ENCODE data around the gene RAB31.
"Not testable (repeated sequence)": the region's sequence is repeated elsewhere in the genome, so short reads cannot be mapped to it uniquely, and the experiment has no call there.

RAB31 gene, protein sequence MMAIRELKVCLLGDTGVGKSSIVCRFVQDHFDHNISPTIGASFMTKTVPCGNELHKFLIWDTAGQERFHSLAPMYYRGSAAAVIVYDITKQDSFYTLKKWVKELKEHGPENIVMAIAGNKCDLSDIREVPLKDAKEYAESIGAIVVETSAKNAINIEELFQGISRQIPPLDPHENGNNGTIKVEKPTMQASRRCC

GRCh38 chr18:9708057-9708433 is at the start of gene RAB31:
TSS of gene RAB31 (plus strand) at chr18:9708301. CDS start at chr18:9708406, 105 bp downstream.
- DNase-seq, result peak; percentile 72 to 84

DNA sequence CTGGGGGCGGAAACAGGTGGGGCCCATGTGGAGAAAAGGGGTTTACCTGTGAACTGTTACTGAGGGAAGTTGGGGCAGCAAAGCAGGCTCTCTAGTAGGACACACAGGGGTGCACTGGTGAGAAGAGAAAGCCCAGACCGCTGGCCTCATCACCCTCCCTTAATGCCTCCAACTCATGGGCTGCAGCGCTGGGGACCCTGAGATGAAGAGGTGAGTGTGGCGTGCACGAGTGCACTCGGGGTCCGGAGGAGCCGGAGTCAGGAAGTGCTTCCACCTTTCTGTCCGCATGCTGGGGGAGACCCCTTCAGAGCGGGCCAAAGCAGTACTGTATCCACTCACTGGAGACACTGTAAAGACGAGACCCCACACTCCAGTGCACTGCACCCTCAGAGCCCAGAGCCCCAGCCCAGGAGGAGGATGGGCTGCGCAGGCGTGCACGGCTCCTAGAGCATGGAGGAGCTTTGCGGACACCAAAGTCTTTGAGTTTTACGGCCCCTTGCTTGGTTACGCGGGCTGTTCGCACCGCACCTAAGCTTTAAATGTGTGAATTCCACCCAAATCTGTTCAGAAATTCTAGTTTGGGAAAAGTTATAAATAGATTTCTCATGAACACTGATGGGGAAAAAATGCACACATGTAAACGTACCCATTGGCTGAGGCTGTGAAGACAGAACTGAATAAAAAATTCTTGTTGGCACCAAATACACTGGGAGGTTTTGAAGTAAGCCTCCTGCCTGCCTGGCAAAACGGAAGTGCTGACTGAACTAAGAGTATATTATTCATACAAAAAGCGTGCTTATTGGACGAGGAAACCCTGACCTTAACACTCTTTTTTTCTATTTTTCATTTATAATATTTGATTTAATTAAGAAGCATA is 48.4 kb upstream of the RAB31 start:
- DNase-seq, result no peak

DNA sequence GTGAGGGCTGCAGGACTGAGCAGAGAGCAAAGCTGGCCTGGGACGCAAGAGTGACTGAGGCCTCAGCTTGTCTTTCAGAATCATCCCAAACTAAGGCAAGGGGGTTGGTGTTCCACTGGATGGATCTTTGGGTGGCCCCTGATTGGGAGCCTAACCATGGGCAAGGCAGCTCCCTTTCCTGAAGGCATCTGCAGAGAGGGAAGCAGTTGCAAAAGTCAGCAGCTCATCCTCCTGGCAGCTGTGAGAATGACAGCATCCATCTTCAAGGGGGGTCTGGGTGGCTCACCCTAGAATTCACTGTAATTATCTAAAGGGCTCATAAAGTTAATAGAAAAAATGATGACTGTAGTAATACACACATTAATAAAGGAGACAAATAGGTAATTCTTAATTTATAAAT is 46.5 kb upstream of the RAB31 start:
- DNase-seq, result no peak

DNA sequence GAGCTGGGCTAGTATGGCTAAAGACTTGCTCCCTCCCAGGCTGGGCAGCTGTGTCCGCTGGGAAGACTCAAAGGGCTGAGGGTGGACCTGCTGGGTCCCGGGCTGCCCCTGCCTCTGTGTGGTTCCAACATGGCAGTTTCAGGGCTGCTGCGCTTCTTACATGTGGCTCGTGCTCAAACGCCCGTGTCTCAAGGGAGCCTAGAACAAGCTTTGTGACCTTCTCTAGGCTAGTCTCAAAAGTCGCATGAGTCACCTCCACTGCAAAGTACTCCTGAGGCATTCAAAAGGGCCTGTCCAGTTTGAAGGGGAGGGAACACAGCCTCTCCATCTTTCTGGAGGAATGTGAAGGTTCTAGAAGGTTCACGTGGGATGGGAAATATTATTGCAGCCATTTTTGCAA is 44.7 kb upstream of the RAB31 start:
- no peak for DNase-seq

DNA sequence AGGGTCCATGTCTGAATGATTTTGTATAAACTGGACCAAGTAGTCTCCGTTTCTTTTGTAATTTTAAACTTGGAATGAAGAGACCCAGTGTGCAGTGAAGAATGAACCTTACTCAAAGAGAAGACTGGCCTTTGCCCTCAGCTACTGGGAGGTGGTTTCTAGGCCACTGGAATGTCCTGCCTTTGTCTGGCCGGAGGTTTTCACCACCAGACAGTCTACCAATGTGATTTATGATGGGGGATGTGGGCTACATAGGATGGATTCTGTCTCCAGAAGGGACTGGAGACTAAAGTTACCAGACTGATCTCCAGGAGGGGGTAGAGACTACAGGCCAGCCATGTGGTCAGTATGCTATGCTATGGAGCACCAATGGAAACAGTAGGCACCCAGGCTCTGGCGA is 42.8 kb upstream of the RAB31 start:
- DNase-seq, result no peak

DNA sequence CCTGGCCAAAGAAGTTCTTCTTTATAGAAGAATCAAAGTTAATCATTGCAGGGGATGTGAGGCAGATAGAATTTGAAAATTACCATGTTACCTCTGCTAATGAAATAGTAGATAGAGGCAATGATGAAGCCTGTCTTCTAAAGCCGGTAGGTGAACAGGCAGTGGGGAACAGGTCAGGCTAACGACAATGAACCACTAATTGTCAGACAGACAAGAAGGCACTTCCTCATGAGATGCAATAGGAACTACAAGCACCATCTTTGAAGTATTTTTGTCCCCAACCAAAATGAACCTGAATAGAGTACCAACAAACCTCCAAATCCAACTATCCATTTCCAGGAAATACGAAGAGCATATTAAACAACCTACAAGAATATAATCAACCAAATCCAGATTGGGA is 41.6 kb upstream of the RAB31 start:
- DNase-seq, result no peak

- no peak for DNase-seq
Observed at GRCh38 chr18:9669016-9669415, 39.1 kb upstream of the RAB31 start.

DNA sequence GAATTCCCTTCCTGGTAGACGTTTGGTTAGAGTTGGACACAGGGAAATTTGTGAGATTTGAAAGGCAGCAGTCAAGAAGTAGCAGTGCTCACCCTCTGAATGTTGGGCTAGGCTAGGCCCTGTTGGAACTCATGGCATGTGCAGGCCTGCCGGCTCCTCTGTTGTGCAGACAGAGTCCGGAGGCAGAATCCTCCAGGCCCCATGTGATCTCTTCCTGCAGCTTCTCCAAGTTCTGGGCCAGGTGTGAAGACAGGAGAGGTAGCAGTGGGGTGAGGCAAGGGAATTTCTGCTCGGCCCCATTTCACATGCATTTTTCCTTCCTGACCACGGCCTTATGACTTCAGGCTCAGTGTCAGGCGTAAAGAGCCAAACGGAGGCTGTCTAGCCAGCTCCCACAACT is 36.9 kb upstream of the RAB31 start:
- DNase-seq, result no peak

DNA sequence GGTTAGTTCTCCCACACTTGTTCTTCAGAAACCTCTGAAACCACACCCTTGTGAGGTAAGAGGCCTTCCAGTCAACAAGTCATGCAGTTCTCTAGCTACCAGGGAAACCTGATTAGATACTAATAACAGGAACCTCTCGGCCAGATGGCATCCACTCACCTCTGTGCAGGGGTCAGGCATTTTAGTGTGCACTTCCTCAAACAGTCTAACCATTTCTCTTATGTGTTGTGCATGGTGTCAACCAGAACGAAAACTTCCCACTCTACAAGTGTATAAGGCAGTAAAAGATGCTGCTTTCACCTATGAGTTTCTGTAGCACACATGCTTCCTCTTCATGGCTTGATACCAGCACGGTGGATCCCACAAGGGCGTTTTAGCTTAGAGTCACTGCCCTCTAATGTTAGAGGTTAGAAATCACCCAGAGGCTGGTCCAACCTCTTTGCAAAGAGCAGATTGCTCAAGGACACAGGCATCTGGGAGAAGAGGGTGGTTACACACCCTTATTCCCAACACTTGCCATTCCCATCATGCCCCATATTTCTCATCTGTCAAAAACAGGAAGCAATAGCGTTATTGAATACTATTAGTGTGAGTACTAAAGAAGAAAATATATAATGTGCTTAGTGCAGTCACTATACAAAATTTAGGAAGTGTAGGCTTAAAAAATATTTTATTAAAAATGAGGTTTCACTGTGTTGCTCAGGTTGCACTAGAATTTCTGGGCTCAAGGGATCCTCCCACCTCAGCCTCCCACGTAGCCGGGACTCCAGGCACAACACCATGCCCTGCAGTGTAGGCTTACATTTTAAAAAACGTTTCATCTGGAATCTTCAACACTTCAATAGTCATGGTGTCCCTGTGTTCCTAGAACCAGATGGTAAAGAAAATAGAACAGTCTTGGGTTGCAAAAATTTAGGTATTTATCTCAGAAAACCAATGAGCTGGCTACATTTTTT is 34.5 kb upstream of the RAB31 start:
- peak; percentile 49 to 69 for DNase-seq

DNA sequence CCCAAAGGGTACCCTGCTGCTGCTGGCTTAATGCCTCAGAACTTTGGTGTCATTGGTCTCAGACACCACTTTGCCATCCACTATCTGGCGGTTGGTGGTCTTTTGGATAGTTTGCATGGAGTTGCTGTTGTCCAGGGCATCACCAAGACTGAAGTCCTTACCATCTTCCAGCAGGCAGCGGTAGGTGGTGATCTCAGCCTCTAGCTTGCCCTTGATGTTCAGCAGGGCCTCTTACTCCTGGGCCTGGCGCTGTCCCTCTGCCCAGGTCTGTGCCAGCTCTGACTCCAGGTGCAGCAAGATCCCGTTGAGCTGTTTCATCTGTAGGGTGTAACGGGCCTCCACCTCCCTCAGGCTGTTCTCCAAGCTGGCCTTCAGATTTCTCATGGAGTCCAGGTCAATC is 29.9 kb upstream of the RAB31 start:
- not testable (repeated sequence) for DNase-seq

GRCh38 chr18:9679125-9679524 is 29.0 kb upstream of the RAB31 start:
- DNase-seq, result no peak

- DNase-seq, result peak; percentile 38 to 64
Observed at GRCh38 chr18:9681217-9681616, 26.9 kb upstream of the RAB31 start.

GRCh38 chr18:9682572-9682971 is 25.5 kb upstream of the RAB31 start:
- DNase-seq, result no peak

- DNase-seq, result peak; percentile 62 to 71
Observed at GRCh38 chr18:9683418-9684396, 24.4 kb upstream of the RAB31 start.

GRCh38 chr18:9684881-9685614 is 23.1 kb upstream of the RAB31 start:
- peak; percentile 82 to 95 for DNase-seq

- no peak for DNase-seq
Observed at GRCh38 chr18:9685615-9685890, 22.5 kb upstream of the RAB31 start.

- no peak for DNase-seq
Observed at GRCh38 chr18:9688036-9688741, 19.9 kb upstream of the RAB31 start.

DNA sequence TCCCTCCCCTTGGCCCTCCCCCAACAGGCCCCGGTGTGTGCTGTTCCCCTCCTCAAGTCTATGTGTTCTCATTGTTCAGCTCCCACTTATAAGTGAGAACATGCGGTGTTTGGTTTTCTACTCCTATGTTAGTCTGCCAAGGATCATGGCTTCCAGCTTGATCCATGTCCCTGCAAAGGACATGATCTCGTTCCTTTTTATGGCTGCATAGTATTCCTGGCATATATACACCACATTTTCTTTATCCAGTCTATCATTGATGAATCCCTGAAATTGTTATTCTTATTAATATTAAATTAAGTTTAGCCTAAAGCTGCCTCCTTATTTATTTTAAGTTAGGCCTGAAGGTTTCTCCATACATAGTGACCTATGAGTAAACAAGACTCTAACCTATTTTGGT is 18.8 kb upstream of the RAB31 start:
- no peak for DNase-seq

DNA sequence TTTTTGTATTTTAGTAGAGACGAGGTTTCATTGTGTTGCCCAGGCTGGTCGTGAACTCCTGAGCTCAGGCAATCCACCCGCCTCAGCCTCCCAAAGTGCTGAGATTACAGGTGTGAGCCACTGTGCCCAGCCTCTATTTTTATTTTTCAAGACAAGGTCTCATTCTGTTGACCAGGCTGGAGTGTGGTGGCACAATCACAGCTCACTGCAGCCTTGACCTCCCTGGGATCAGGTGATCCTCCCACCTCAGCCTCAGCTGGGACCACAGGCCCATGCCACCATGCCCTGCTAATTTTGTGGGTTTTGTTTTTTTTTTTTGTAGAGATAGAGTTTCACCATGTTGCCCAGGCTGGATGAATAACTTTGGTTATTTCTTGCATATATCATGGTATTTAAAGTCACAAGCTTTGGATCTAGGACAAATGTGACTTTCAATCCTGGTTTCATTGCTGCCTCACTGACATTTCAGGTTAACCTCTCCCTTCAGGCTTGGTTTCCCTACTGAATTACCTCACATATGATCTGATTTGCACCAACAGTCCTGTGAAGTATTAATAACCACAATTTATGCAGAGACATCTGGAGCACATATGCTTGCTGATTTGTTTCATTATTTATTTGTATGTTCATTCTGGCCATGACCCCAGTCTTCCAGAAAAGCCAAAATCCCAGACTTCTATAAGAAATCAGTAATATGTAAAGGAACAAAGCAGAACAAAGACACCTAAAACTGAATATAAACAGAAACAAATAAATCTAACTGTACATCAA is 17.5 kb upstream of the RAB31 start:
- DNase-seq, result no peak

- no peak for DNase-seq
Observed at GRCh38 chr18:9691235-9691634, 16.9 kb upstream of the RAB31 start.

All from inflammatory macrophage treated with lipopolysaccharide for 1 hour (primary cell).